IPS DF 4.7 (cell line): ENCODE measurements around the gene FBXO2.

Experiments used
- DNase-seq: peaks from one replicate; pipeline ENCODE4 v3.0.0-alpha.2; 2013; ENCODE audit warnings: low spot score; ENCODE audit errors: extremely low read depth

The FBXO2 gene

GRCh38 chr1:11599891-11600576 lies 54.2 kb downstream of the FBXO2 start:
- DNase-seq: no peak

DNA sequence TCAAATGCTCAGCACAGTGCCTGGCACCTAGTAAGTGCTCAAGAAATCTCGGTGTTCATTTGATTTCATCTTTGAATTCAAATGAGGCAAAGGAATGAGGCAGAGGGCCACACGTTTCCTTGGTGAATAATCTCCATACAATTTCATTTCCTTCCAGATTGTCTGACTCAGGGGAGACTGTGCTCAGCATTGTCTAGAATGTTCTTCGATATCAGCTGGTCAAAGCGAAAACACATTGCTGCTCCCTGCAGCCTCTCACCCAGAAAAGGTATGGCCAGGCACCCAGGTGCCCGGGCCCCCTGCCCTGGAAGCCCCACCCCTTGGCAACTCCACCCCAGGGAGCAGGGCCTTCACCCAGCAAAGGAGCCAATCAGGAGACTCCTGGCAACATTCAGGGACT lies 55.8 kb downstream of the FBXO2 start:
- no peak for DNase-seq
